Liver (tissue), 3 donors: Measurements from ENCODE around the gene EPGN.

ENCODE experiments used
- ATF3 ChIP-seq: IDR thresholded peaks from 2 replicates; pipeline ENCODE4 v1.6.1; 2016; ENCODE audit warnings: antibody characterized with exemption
- CTCF ChIP-seq: fragments of 150-350 bp; IDR thresholded peaks from 2 replicates; pipeline ENCODE4 v1.5.1; 2017; ENCODE audit warnings: improper control_type of control experiment, low read depth, low read length; ENCODE audit not compliant: missing input control
- GABPA ChIP-seq, 2 donors: IDR thresholded peaks in 1 of 2; conservative IDR thresholded peaks in 1 of 2; 2 replicates each; pipeline ENCODE4 v1.6.1; 2016; ENCODE audit warnings: antibody characterized with exemption in 2 of 2, mild to moderate bottlenecking in 1 of 2, moderate library complexity in 1 of 2
- JUND ChIP-seq, 2 donors: IDR thresholded peaks; 2 replicates each; pipeline ENCODE4 v1.6.1; 2016; ENCODE audit warnings: antibody characterized with exemption in 2 of 2
- MAX ChIP-seq: IDR thresholded peaks from 2 replicates; pipeline ENCODE4 v1.6.1; 2016; ENCODE audit warnings: antibody characterized with exemption
- REST ChIP-seq: IDR thresholded peaks from 2 replicates; pipeline ENCODE4 v1.6.1; 2016; ENCODE audit warnings: antibody characterized with exemption, mild to moderate bottlenecking
- TAF1 ChIP-seq: conservative IDR thresholded peaks from 2 replicates; pipeline ENCODE4 v1.6.1; 2016; ENCODE audit warnings: antibody characterized with exemption, mild to moderate bottlenecking
- donor health status: healthy.
- donor health status: healthy.

GRCh38 chr4:74357965-74358364 is 49.7 kb downstream of the EPGN start:
- TF ChIP-seq REST, result no peak
- no peak for TF ChIP-seq ATF3
- TF ChIP-seq CTCF, result no peak
- TF ChIP-seq JUND (IDR thresholded peaks at IDR 0.05), result no peak
- no peak for TF ChIP-seq GABPA (IDR thresholded peaks at IDR 0.05 in 1 of 2, conservative IDR thresholded peaks at IDR 0.05 in 1 of 2)
- no peak for TF ChIP-seq TAF1
- TF ChIP-seq MAX, result no peak
